ENCODE results near the gene SREK1IP1.

The SREK1IP1 gene

DNA sequence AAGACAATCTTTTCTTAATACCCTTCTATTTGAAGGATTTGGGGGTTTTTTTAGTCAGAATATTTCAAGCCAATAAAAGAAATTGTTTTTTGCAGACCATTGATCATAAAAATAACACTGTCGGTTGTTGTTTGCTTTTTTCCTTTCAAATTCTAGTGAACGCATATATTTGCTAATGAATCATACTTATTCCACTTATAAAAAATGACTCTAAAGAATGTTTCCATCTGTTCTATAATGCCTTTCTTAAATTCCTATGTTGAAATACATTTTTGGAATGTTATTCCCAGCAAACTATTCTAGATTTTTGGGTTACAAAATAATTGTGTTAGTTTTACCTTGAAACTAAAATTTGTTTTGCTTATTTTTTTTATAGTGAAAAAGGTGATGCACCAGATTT, 32.4 kb upstream of the SREK1IP1 start:
- DNase-seq (ENCODE audit: low spot score) = no peak
- in situ Hi-C loops (cut with MboI; ENCODE audit: low sequenced_read_pairs, unreplicated experiment) = loop anchor here (25.0 kb wide), 1 partner anchor 286 kb away; no protein-coding TSS in a partner anchor
- TF ChIP-seq, protein P1, sequence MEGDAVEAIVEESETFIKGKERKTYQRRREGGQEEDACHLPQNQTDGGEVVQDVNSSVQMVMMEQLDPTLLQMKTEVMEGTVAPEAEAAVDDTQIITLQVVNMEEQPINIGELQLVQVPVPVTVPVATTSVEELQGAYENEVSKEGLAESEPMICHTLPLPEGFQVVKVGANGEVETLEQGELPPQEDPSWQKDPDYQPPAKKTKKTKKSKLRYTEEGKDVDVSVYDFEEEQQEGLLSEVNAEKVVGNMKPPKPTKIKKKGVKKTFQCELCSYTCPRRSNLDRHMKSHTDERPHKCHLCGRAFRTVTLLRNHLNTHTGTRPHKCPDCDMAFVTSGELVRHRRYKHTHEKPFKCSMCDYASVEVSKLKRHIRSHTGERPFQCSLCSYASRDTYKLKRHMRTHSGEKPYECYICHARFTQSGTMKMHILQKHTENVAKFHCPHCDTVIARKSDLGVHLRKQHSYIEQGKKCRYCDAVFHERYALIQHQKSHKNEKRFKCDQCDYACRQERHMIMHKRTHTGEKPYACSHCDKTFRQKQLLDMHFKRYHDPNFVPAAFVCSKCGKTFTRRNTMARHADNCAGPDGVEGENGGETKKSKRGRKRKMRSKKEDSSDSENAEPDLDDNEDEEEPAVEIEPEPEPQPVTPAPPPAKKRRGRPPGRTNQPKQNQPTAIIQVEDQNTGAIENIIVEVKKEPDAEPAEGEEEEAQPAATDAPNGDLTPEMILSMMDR (IDR thresholded peaks at IDR 0.05; ENCODE audit: borderline replicate concordance, control extremely low read depth, extremely low read depth, insufficient read depth, missing control alignments) = no peak

DNA sequence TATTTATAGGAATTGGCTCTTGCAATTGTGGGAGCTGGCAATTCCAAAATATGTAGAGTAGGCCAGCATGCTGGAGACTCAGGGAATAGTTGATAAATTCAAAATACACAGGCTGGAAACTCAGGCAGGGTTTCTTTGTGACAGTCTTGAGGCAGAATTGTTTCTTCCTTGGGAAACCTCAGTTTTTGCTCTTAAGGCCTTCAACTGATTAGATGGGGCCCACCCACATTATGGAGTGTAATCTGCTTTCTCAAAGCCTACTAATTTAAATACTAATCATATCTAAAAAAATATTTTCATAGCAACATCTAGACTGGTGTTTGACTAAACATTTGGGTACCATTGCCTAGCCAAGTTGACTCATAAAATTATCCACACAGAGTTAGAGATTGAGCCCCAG, 27.8 kb upstream of the SREK1IP1 start:
- DNase-seq (ENCODE audit: low spot score) = no peak
- in situ Hi-C loops (cut with MboI; ENCODE audit: low sequenced_read_pairs, unreplicated experiment) = loop anchor here (25.0 kb wide), 1 partner anchor 559 kb away; no protein-coding TSS in a partner anchor
- TF ChIP-seq, protein P1 (IDR thresholded peaks at IDR 0.05; ENCODE audit: borderline replicate concordance, control extremely low read depth, extremely low read depth, insufficient read depth, missing control alignments) = no peak

DNA sequence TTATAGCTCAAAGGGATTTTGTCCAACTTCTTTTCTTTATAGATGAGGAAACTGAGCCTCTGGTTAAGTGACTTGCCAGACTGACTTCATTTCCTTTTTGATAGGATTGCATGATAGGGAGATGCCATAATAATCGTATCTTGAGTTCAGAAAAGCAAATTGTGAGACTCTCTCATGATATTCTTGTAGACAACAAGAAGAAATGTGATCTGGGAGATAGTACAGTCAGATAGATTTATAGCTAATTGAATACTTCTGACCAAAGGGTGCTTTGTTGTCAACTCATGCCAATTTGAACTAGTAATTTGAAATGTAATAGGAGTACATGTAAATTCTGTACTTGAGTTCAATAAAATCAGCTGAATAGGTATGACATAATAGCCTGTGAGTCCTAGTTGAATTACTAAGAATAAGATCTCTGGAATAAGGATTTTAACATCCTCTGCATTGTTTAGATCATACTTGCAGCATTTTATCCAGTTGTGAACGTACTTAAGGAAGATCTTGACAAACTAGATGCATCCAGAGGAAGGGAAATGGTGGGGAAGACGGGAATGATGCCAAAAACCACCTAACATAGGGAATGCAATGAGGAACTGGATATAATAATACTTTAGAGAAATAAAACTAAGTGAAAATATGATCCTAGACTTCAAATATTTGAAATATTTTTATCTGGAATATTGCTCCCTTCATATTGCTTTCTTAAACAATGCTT, 25.7 kb upstream of the SREK1IP1 start:
- TF ChIP-seq, protein P1 (IDR thresholded peaks at IDR 0.05; ENCODE audit: borderline replicate concordance, control extremely low read depth, extremely low read depth, insufficient read depth, missing control alignments) = no peak
- in situ Hi-C loops (cut with MboI; ENCODE audit: low sequenced_read_pairs, unreplicated experiment) = loop anchor here (25.0 kb wide), 1 partner anchor 557 kb away; no protein-coding TSS in a partner anchor
- no peak for DNase-seq (ENCODE audit: low spot score)

DNA sequence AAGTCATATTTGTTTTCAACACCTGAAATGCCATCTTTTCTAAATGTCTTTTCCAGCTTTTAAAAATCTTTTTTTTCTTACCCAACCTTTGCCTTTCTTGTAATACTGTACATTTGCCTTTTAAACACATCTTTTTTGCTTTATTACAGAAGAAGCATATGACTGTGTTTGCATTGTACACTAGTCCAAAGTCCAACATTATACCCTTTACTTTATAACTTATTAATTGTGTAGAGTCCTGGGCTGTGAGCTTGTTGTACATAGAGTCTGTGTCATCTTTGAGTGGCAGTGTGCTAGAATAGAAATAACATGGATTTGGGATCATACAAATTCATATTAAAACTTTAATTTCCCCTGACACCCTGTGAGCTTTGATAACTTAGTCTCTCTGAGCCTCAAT, 24.0 kb upstream of the SREK1IP1 start:
- in situ Hi-C loops (cut with MboI; ENCODE audit: low sequenced_read_pairs, unreplicated experiment) = loop anchor here (25.0 kb wide), 1 partner anchor 555 kb away; no protein-coding TSS in a partner anchor
- DNase-seq (ENCODE audit: low spot score) = no peak

DNA sequence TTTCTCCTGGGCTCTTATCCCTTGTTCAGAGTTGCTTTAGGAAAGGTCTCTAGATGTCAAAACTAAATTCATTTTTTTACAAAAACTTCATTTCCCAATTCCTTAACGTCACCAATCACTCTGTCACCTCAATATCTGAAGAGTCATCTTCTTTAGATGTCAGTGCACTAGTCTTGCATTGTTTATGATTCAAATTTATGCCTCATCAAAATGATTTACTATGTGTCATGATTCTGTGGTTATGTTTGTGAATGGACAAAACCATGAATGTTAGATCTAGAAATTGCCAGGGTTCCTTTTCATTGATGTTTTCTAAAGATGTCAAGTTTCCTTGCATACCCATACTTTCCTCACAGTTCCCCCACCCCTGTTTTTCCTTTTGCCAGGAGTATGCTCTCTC, 21.7 kb upstream of the SREK1IP1 start:
- in situ Hi-C loops (cut with MboI; ENCODE audit: low sequenced_read_pairs, unreplicated experiment) = loop anchor here (25.0 kb wide), 1 partner anchor 553 kb away; no protein-coding TSS in a partner anchor
- TF ChIP-seq, protein P1 (IDR thresholded peaks at IDR 0.05; ENCODE audit: borderline replicate concordance, control extremely low read depth, extremely low read depth, insufficient read depth, missing control alignments) = no peak
- DNase-seq (ENCODE audit: low spot score) = no peak

More for the DNA sequence above, 24.0 kb upstream of the SREK1IP1 start:
- TF ChIP-seq, protein P1 (IDR thresholded peaks at IDR 0.05; ENCODE audit: borderline replicate concordance, control extremely low read depth, extremely low read depth, insufficient read depth, missing control alignments) = no peak

DNA sequence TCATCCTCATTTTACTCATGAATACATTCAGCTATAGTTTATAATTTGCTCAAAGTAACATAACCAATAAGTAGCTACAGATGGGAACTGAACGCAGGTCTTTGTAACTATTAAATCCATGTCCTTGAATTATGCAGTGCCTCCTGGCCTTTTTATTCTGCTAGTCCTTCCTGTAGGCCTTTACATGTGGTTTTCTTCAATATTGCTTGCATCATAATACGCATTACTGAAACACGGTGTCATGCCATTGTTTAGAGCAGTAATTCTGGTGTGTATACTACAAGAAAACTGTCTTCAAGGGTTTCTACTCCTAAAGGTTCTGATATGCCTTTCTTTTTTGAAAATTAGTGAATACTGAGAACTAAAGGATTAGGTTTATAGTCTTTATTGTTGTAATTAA, 21.0 kb upstream of the SREK1IP1 start:
- no peak for DNase-seq (ENCODE audit: low spot score)
- in situ Hi-C loops (cut with MboI; ENCODE audit: low sequenced_read_pairs, unreplicated experiment) = loop anchor here (10.0 to 25.0 kb wide), 2 partner anchors 155 to 552 kb away; no protein-coding TSS in a partner anchor
- TF ChIP-seq, protein P1 (IDR thresholded peaks at IDR 0.05; ENCODE audit: borderline replicate concordance, control extremely low read depth, extremely low read depth, insufficient read depth, missing control alignments) = no peak
